Measurements from ENCODE around the gene PRR7.

DNA sequence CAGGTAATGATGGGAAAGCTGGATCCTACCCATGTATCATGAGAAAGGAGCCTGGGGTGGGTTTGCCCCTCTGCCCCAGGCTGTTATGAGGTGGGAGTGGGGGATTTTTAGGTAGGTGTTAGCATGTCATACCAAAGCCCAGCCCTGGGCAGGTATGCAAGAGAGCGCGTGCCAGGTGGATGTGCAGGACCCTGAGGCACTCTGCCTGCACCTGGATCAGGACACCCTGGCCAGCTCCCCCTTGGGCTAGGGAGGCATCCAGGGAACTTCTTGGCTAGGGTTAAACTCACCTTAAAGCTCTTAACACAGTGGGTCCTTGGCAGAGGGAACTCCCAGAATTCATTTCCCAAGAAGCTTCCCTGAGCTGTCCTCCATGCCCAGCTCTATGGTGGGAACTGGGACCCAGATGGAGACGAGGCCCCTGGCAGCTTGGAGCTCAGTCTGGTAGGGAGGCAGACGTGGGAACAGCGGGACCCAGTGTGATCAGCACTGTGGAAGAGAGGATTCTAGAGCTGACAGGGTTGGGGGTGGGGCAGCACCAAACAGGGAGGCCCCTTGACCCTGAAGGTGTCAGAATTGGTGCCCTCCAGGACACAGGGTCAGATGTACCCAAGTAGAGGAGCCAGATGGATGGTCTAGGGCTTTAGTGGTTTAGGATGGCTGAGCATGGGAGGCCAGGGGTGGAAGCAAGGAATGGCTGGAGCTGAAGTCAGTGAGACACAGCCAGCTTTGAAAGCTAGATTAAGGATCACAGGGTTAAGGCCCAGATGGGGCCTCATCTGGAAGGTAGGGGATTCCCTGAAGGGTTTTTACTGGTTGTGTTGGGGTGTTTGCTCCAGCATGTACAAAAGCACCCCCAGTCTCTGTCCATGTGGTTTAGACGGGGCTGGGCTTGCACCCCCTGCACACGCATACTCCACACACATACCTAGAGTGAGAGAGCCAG lies 2.2 kb upstream of the PRR7 start:
- no peak for TF ChIP-seq POLR2A (IDR thresholded peaks at IDR 0.05)
- TF ChIP-seq, protein P1, sequence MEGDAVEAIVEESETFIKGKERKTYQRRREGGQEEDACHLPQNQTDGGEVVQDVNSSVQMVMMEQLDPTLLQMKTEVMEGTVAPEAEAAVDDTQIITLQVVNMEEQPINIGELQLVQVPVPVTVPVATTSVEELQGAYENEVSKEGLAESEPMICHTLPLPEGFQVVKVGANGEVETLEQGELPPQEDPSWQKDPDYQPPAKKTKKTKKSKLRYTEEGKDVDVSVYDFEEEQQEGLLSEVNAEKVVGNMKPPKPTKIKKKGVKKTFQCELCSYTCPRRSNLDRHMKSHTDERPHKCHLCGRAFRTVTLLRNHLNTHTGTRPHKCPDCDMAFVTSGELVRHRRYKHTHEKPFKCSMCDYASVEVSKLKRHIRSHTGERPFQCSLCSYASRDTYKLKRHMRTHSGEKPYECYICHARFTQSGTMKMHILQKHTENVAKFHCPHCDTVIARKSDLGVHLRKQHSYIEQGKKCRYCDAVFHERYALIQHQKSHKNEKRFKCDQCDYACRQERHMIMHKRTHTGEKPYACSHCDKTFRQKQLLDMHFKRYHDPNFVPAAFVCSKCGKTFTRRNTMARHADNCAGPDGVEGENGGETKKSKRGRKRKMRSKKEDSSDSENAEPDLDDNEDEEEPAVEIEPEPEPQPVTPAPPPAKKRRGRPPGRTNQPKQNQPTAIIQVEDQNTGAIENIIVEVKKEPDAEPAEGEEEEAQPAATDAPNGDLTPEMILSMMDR (IDR thresholded peaks at IDR 0.05): no peak

All from thyroid gland (tissue), 4 donors.